AG04449 (cell line): ENCODE data around the gene TSPAN18.

ENCODE experiments used
- CTCF ChIA-PET: fragments of 350-600 bp; formaldehyde crosslinking; extraction: SDS; loops from one replicate; lab custom pipeline; 2021; ENCODE audit warnings: antibody characterized with exemption; lab: Yijun Ruan, JAX
- POLR2A ChIA-PET: fragments of 400-600, 350-600 bp; formaldehyde crosslinking; extraction: SDS; loops from one replicate; lab custom pipeline; 2020; ENCODE audit warnings: antibody characterized with exemption, inconsistent platforms; lab: Yijun Ruan, JAX
- DNase-seq: peaks from one replicate; pipeline ENCODE4 v3.0.0-alpha.2; 2010; ENCODE audit warnings: low read depth, low spot score
- H3K4me3 ChIP-seq: 2 replicates; pipeline ENCODE4 v1.5.1; 2011; ENCODE audit warnings: low read depth, mild to moderate bottlenecking, control low read depth, low read length
- CTCF ChIP-seq: IDR thresholded peaks from one replicate; pipeline ENCODE4 v1.5.1; 2011; ENCODE audit warnings: mild to moderate bottlenecking, moderate library complexity, low read length, control low read depth, inconsistent platforms; ENCODE audit not compliant: insufficient read depth; ENCODE audit errors: missing control alignments

The TSPAN18 gene

GRCh38 chr11:44815917-44816456, 89.2 kb downstream of the TSPAN18 start:
- ChIA-PET CTCF (interaction anchor here (0.9 to 1.3 kb wide), 3 partner anchors 9 to 79 kb away, joined by 3 to 4 read pairs (median 3); no protein-coding TSS in a partner anchor), POLR2A (no interaction called here)
- TF ChIP-seq CTCF: no peak
- no peak overlapping the region for H3K4me3 ChIP-seq
- DNase-seq: no peak

GRCh38 chr11:44816761-44817160, 90.0 kb downstream of the TSPAN18 start:
- TF ChIP-seq CTCF: no peak
- DNase-seq: no peak
- ChIA-PET POLR2A (no interaction called here), CTCF (interaction anchor here (0.9 to 1.7 kb wide), 2 partner anchors 10 to 95 kb away, joined by 3 to 4 read pairs; no protein-coding TSS in a partner anchor)
- H3K4me3 ChIP-seq: no peak overlapping the region

GRCh38 chr11:44817207-44817949, 90.6 kb downstream of the TSPAN18 start:
- no peak for TF ChIP-seq CTCF
- ChIA-PET CTCF (interaction anchor here (0.9 to 1.7 kb wide), 3 partner anchors 9 to 94 kb away, joined by 3 to 4 read pairs (median 3); no protein-coding TSS in a partner anchor), POLR2A (no interaction called here)
- DNase-seq: no peak
- H3K4me3 ChIP-seq: no peak overlapping the region

GRCh38 chr11:44818110-44818509, 91.3 kb downstream of the TSPAN18 start:
- CTCF ChIA-PET: interaction anchor here (0.9 to 1.7 kb wide), 2 partner anchors 9 to 67 kb away, joined by 3 to 4 read pairs; no protein-coding TSS in a partner anchor
- TF ChIP-seq CTCF: no peak
- no peak for DNase-seq
- no peak overlapping the region for H3K4me3 ChIP-seq
- POLR2A ChIA-PET: no interaction called here

- H3K4me3 ChIP-seq: no peak overlapping the region
- no peak for DNase-seq
- no peak for TF ChIP-seq CTCF
- ChIA-PET POLR2A (no interaction called here), CTCF (no interaction called here)
Observed at GRCh38 chr11:44819346-44819745, 92.6 kb downstream of the TSPAN18 start.

- ChIA-PET POLR2A (no interaction called here), CTCF (interaction anchor here (0.7 to 2.2 kb wide), 2 partner anchors 47 to 205 kb away, joined by 3 to 6 read pairs; no protein-coding TSS in a partner anchor)
- no peak for DNase-seq
- TF ChIP-seq CTCF: no peak
- no peak overlapping the region for H3K4me3 ChIP-seq
Observed at GRCh38 chr11:44822369-44822768, 95.6 kb downstream of the TSPAN18 start.
